ENCODE data around the gene RHOJ. TPM values are rescaled to one million over a fixed set of nuclear protein-coding genes. Genes with fewer than 3 reads are reported as not detected.

RHOJ gene
- polyA plus RNA-seq, 1 donor from 2014 or later = 0.10 TPM

DNA sequence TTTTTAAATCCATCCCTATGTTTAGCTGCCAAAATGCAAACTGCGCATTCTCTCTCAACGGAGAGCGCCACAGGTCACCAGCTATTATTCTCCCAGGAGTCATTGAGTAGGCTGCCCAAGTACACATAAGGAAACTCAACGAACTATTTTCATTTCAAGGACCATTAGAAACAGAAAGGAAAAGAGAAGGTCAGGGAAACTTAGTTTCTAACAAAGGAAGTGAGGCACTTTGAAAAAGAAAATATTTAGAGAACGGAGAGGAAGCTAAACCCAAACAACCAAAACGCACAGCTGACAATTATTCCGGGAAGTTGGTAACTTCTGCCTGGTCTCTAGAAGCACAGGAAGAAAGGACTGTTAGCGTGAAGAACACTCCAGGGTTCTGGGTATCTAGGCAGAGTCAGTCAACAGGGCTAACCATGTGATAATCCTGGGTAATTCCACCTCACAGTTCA lies 91.0 kb downstream of the RHOJ start:
- no peak overlapping the region for H3K4me3 ChIP-seq (ENCODE audit: low read length)

DNA sequence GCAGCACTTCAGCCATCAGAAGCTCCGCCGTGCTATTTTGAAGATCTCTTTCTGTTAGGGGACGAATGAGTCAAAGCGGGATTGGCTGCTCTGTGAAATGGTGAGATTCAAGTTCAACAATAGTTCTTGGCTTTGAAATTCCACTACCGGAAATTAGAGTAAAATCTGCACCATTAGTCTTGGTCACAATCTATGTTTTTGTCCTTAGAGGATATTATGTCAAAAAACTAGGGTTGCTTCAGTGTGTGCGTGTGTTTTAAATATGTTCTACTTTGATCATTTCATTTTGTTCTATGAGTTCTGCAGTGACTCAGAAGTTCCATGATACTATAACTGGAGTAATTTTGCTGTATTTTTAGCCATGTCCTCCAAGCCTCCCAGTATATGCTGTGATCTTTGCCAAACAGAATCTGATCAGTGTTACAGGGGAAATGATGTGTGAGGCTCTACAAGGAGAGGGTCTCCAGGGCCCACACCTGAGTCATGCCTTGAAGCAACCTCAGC lies 91.9 kb downstream of the RHOJ start:
- Histone ChIP-seq H3K27ac (ENCODE audit: low read length) (no peak overlapping the region), H3K79me2 (replicated peaks; ENCODE audit: insufficient read depth, low read length) (no peaks in the 10 kb centered on the region), H3K4me3 (ENCODE audit: low read length) (no peak overlapping the region), H3K36me3 (ENCODE audit: insufficient read depth, low read length) (no peaks in the 10 kb centered on the region), H3K27me3 (ENCODE audit: insufficient read depth, low read depth, low read length) (no peaks in the 10 kb centered on the region), H3F3A (ENCODE audit: insufficient read depth, low read length, poor library complexity, severe bottlenecking) (no peaks in the 10 kb centered on the region), H4K20me1 (ENCODE audit: insufficient read depth) (no peaks in the 10 kb centered on the region), H2AFZ (ENCODE audit: low read depth, low read length) (no peak overlapping the region), H3K9ac (ENCODE audit: low read length) (no peak overlapping the region), H3K9me3 (ENCODE audit: low read length) (no peaks in the 10 kb centered on the region), H3K9me2 (ENCODE audit: insufficient read depth, low read length) (no peaks in the 10 kb centered on the region), H3K4me2 (ENCODE audit: low read length) (no peak overlapping the region)
- no peak for TF ChIP-seq POLR2AphosphoS5 (IDR thresholded peaks at IDR 0.05)
- TF ChIP-seq, protein P1, sequence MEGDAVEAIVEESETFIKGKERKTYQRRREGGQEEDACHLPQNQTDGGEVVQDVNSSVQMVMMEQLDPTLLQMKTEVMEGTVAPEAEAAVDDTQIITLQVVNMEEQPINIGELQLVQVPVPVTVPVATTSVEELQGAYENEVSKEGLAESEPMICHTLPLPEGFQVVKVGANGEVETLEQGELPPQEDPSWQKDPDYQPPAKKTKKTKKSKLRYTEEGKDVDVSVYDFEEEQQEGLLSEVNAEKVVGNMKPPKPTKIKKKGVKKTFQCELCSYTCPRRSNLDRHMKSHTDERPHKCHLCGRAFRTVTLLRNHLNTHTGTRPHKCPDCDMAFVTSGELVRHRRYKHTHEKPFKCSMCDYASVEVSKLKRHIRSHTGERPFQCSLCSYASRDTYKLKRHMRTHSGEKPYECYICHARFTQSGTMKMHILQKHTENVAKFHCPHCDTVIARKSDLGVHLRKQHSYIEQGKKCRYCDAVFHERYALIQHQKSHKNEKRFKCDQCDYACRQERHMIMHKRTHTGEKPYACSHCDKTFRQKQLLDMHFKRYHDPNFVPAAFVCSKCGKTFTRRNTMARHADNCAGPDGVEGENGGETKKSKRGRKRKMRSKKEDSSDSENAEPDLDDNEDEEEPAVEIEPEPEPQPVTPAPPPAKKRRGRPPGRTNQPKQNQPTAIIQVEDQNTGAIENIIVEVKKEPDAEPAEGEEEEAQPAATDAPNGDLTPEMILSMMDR (IDR thresholded peaks at IDR 0.05; ENCODE audit: poor library complexity, severe bottlenecking) = no peak

More for the DNA sequence above, 91.0 kb downstream of the RHOJ start:
- H3K4me2 ChIP-seq (ENCODE audit: low read length) = no peak overlapping the region
- H3K9ac ChIP-seq (ENCODE audit: low read length) = no peak overlapping the region
- TF ChIP-seq EZH2 (IDR thresholded peaks at IDR 0.05; ENCODE audit: borderline replicate concordance, insufficient read depth, low read length, poor library complexity, severe bottlenecking) = no peak
- no peak for TF ChIP-seq RAD21 (conservative IDR thresholded peaks at IDR 0.05)
- TF ChIP-seq SMC3 (conservative IDR thresholded peaks at IDR 0.05; ENCODE audit: poor library complexity) = no peak
- no peak for TF ChIP-seq EP300 (conservative IDR thresholded peaks at IDR 0.05; ENCODE audit: poor library complexity, severe bottlenecking)
- no peak for TF ChIP-seq MXI1 (conservative IDR thresholded peaks at IDR 0.05; ENCODE audit: poor library complexity, severe bottlenecking)
- no peak for TF ChIP-seq POLR2AphosphoS5 (IDR thresholded peaks at IDR 0.05)
- TF ChIP-seq TAF1 (IDR thresholded peaks at IDR 0.05; ENCODE audit: low read depth) = no peak
- TF ChIP-seq, protein P1 (IDR thresholded peaks at IDR 0.05; ENCODE audit: poor library complexity, severe bottlenecking) = no peak
- TF ChIP-seq, protein P2, sequence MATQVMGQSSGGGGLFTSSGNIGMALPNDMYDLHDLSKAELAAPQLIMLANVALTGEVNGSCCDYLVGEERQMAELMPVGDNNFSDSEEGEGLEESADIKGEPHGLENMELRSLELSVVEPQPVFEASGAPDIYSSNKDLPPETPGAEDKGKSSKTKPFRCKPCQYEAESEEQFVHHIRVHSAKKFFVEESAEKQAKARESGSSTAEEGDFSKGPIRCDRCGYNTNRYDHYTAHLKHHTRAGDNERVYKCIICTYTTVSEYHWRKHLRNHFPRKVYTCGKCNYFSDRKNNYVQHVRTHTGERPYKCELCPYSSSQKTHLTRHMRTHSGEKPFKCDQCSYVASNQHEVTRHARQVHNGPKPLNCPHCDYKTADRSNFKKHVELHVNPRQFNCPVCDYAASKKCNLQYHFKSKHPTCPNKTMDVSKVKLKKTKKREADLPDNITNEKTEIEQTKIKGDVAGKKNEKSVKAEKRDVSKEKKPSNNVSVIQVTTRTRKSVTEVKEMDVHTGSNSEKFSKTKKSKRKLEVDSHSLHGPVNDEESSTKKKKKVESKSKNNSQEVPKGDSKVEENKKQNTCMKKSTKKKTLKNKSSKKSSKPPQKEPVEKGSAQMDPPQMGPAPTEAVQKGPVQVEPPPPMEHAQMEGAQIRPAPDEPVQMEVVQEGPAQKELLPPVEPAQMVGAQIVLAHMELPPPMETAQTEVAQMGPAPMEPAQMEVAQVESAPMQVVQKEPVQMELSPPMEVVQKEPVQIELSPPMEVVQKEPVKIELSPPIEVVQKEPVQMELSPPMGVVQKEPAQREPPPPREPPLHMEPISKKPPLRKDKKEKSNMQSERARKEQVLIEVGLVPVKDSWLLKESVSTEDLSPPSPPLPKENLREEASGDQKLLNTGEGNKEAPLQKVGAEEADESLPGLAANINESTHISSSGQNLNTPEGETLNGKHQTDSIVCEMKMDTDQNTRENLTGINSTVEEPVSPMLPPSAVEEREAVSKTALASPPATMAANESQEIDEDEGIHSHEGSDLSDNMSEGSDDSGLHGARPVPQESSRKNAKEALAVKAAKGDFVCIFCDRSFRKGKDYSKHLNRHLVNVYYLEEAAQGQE (IDR thresholded peaks at IDR 0.05; ENCODE audit: borderline replicate concordance) = no peak
- no peaks in the 10 kb centered on the region for H3K36me3 ChIP-seq (ENCODE audit: insufficient read depth, low read length)
- H2AFZ ChIP-seq (ENCODE audit: low read depth, low read length) = no peak overlapping the region
- no peaks in the 10 kb centered on the region for H3K9me2 ChIP-seq (ENCODE audit: insufficient read depth, low read length)
- H3F3A ChIP-seq (ENCODE audit: insufficient read depth, low read length, poor library complexity, severe bottlenecking) = no peaks in the 10 kb centered on the region
- no peaks in the 10 kb centered on the region for H4K20me1 ChIP-seq (ENCODE audit: insufficient read depth)
- no peaks in the 10 kb centered on the region for H3K79me2 ChIP-seq (replicated peaks; ENCODE audit: insufficient read depth, low read length)
- H3K27me3 ChIP-seq (ENCODE audit: insufficient read depth, low read depth, low read length) = no peaks in the 10 kb centered on the region
- no peaks in the 10 kb centered on the region for H3K9me3 ChIP-seq (ENCODE audit: low read length)
- H3K27ac ChIP-seq (ENCODE audit: low read length) = no peak overlapping the region
